ENCODE measurements around the gene CRYL1.

Gene CRYL1

DNA sequence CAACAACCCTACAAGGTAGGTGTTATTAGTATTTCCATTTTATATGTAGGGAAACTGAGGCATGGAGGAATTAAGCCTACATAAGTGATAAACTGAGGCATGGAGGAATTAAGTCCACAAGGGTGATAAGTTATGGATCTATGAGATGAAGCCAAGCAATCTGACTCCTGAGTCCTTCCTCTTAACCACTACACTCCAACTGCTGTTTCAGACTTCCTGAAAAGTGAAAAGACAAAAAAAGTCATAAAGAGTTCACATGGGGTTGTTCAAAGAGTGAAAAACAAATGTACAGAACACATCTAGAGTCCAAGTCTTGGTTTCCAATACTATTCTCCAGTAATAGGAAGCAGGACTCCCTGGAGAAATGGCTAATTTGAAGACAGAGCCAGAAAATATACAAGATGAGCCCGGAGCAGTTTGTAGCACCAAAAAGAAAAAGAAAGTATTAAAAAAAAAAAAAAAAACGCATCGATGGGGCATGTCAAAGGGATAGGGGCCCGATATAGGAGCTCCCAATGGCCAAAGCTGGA lies 12.1 kb downstream of the CRYL1 start:
- DNase-seq (ENCODE audit: low read depth) = no peak
- H3K4me3 ChIP-seq (ENCODE audit: low read depth, low read length) = no peak overlapping the region
- no peak for TF ChIP-seq CTCF (IDR thresholded peaks at IDR 0.05; ENCODE audit: insufficient read depth, low read depth, low read length, missing control alignments)

DNA sequence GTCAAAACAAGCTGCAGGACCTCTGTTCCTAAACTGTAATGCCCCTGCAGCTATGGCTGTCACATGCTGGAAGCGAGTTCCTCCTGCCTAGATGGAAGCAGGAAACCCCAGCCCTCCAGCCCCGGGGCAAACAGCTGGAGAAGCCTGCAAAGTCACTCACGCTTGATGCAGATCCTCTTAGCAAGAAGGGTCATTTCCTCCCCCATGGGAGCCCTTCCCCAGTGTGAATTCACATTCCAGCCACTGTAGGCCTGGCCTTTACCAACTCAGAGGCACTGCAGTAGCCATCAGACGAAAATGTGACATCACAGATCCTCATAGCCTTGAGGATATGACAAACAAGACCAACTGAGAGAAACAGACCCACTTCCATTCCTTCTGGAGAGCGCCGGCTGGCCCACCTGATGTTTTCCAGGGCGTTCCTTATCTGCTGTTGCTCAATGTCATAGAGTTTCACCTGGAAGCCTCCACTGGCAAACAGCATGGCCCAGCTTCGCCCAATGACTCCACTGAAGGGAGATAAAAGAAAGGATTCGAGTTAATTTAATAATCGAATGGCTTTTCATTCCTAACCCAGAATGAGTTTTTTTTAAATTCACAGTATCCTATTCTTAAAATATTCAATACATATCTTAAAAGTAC lies 13.5 kb downstream of the CRYL1 start:
- no peak overlapping the region for H3K4me3 ChIP-seq (ENCODE audit: low read depth, low read length)
- DNase-seq (ENCODE audit: low read depth) = no peak
- no peak for TF ChIP-seq CTCF (IDR thresholded peaks at IDR 0.05; ENCODE audit: insufficient read depth, low read depth, low read length, missing control alignments)

DNA sequence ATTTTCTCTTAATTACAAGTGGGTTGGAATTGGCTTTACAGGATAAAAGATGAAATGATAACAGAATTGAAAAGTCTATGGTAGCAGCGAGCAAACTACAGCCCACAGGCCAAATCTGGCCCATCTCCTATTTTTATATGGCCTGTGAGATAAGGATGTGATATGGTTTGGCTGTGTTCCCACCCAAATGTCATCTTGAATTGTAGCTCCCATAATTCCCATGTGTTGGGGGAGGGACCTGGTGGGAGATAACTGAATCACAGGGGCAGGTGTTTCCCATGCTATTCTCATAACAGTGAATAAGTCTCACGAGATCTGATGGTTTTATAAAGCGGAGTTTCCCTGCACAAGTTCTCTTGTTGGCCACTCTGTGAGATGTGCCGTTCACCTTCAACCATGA lies 19.0 kb downstream of the CRYL1 start:
- TF ChIP-seq CTCF (IDR thresholded peaks at IDR 0.05; ENCODE audit: insufficient read depth, low read depth, low read length, missing control alignments) = no peak
- DNase-seq (ENCODE audit: low read depth) = no peak
- H3K4me3 ChIP-seq (ENCODE audit: low read depth, low read length) = no peak overlapping the region

DNA sequence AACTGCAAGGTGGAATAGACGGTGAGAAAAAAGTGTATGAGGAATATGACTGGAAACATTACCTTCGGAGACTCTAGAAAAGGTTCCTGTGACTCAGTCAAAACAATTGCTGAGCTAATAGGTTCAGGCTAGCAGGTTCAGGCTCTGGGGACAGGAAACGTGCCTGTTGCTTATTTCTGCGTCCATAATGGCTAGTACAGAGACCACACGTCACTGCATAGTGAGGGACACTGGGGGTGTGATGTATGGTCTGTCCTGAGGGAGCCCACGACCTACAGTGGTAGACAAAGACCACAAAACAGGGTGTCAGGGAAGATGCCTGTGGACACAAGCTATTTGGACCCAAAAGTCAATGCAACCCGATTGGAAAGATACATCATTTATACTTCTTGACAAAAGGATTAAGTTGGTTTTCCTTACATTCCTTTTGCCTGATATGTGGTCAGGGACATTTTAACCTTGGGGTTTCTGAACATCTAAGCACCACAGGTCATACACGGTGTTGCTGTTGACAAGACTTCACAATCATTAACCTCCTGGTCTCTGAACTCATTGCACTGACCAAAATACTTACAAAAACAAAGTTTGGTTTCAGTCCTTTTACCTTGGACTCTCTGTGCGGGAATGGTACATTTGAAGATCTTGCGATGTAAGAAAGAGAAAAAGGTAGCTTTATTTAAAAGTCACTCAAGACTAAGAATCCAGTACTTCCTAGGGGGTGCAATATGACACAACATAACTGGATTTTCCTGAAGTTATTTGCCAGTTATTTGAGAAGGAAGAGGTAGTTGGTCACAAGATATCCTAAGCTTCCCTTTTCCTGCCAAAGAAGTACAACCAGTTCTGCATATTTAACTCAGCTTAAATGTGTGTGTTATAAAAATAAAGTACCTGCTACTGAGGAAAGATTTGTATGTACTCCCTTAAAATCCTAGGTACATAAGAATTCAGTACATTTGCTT lies 20.0 kb downstream of the CRYL1 start:
- H3K4me3 ChIP-seq (ENCODE audit: low read depth, low read length) = no peak overlapping the region
- no peak for DNase-seq (ENCODE audit: low read depth)
- no peak for TF ChIP-seq CTCF (IDR thresholded peaks at IDR 0.05; ENCODE audit: insufficient read depth, low read depth, low read length, missing control alignments)

- no peak for TF ChIP-seq CTCF (IDR thresholded peaks at IDR 0.05; ENCODE audit: insufficient read depth, low read depth, low read length, missing control alignments)
- no peak overlapping the region for H3K4me3 ChIP-seq (ENCODE audit: low read depth, low read length)
- DNase-seq (ENCODE audit: low read depth) = no peak
These were observed 22.3 kb downstream of the CRYL1 start for GRCh38 chr13:20503088-20504083.

GRCh38 chr13:20501592-20501991 lies 24.1 kb downstream of the CRYL1 start:
- no peak overlapping the region for H3K4me3 ChIP-seq (ENCODE audit: low read depth, low read length)

More at GRCh38 chr13:20501592-20501991, 24.1 kb downstream of the CRYL1 start:
- no peak for TF ChIP-seq CTCF (IDR thresholded peaks at IDR 0.05; ENCODE audit: insufficient read depth, low read depth, low read length, missing control alignments)
- no peak for DNase-seq (ENCODE audit: low read depth)
